OCI-LY3 (cell line): ENCODE data around the gene PTPRCAP.
"Not testable (repeated sequence)": the region's sequence is repeated elsewhere in the genome, so short reads cannot be mapped to it uniquely, and the experiment has no call there.

Source experiments
- H2AFZ ChIP-seq: fragments of 200-600, 300-600 bp; shearing (Covaris generic); 2 replicates; pipeline ENCODE4 v1.6.0; 2014; ENCODE audit warnings: antibody characterized with exemption, low read depth, low read length
- H3K27ac ChIP-seq: fragments of 200-600, 300-600 bp; sonication (generic); 2 replicates; pipeline ENCODE4 v1.5.1; 2014; ENCODE audit warnings: mild to moderate bottlenecking, low read length, moderate library complexity, mixed read lengths
- H3K27me3 ChIP-seq: fragments of 200-600, 300-600 bp; sonication (generic); 2 replicates; pipeline ENCODE4 v1.6.1; 2014; ENCODE audit warnings: low read depth, low read length, mixed read lengths
- H3K36me3 ChIP-seq: fragments of 200-600, 300-600 bp; sonication (generic); replicated peaks from 2 replicates; pipeline ENCODE3; 2014; ENCODE audit warnings: low read depth, low read length, mixed read lengths
- H3K4me1 ChIP-seq: fragments of 300-600, 200-600 bp; sonication (generic); 2 replicates; pipeline ENCODE4 v1.6.1; 2014; ENCODE audit warnings: low read length, mixed read lengths
- H3K4me2 ChIP-seq: fragments of 200-600, 300-600 bp; sonication (generic); 2 replicates; pipeline ENCODE4 v1.6.1; 2014; ENCODE audit warnings: low read length, mixed read lengths
- H3K4me3 ChIP-seq: fragments of 300-600, 200-600 bp; sonication (generic); 2 replicates; pipeline ENCODE4 v1.5.1; 2014; ENCODE audit warnings: antibody characterized with exemption, mild to moderate bottlenecking, low read length, moderate library complexity
- H3K79me2 ChIP-seq: fragments of 300-600, 200-600 bp; shearing (Covaris generic); 2 replicates; pipeline ENCODE4 v1.6.1; 2014; ENCODE audit warnings: mild to moderate bottlenecking, low read length, mixed read lengths
- H3K9ac ChIP-seq: fragments of 300-600, 200-600 bp; shearing (Covaris generic); 2 replicates; pipeline ENCODE4 v1.6.0; 2014; ENCODE audit warnings: mild to moderate bottlenecking, low read length, moderate library complexity
- H3K9me3 ChIP-seq: fragments of 200-600, 300-600 bp; shearing (Covaris generic); 2 replicates; pipeline ENCODE4 v1.6.1; 2014; ENCODE audit warnings: low read length, mixed read lengths; ENCODE audit not compliant: insufficient read depth
- H4K20me1 ChIP-seq: fragments of 200-600, 300-600 bp; sonication (generic); 2 replicates; pipeline ENCODE4 v1.6.1; 2016; ENCODE audit warnings: low read length, mixed read lengths; ENCODE audit not compliant: insufficient read depth
- EZH2phosphoT487 ChIP-seq: fragments of 200-600 bp; shearing (Covaris generic); IDR thresholded peaks from 2 replicates; pipeline ENCODE4 v1.6.1; 2018; ENCODE audit warnings: antibody characterized with exemption, mixed run types, low read depth
- TF ChIP-seq, protein P1 (sequence below): fragments of 200-600, 300-600 bp; sonication (generic); IDR thresholded peaks from 2 replicates; pipeline ENCODE4 v1.5.1; 2014; ENCODE audit warnings: antibody characterized with exemption, low read length, low read depth

Gene PTPRCAP

DNA sequence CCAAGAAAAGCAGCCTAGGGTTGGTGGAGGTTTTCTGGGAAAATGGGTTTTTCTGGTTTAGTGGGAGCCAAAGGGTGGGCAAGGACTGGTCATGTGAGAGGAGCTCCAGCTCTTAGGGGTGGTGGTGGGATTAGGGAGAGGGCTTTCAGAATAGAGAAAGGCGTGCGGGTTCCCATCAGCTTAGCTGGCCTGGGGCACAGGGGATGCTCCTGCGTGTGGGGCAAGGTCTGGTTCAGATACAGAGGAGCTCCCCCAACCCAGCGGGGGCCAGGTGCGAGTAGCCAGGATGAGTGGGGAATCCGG lies 30.9 kb upstream of the PTPRCAP start:
- Histone ChIP-seq H2AFZ (no peak overlapping the region), H4K20me1 (no peaks in the 10 kb centered on the region), H3K27me3 (no peaks in the 10 kb centered on the region), H3K36me3 (no peaks in the 10 kb centered on the region), H3K27ac (peak overlapping the region; percentile 53; the same call in 1 of the 2 replicates), H3K79me2 (peaks cover 15% of the 10 kb centered on the region), H3K4me2 (peak overlapping the region; percentile 87), H3K9me3 (no peaks in the 10 kb centered on the region), H3K9ac (peak overlapping the region; percentile 87), H3K4me1 (peaks cover 53% of the 10 kb centered on the region), H3K4me3 (peak overlapping the region; percentile 93)
- TF ChIP-seq, protein P1, sequence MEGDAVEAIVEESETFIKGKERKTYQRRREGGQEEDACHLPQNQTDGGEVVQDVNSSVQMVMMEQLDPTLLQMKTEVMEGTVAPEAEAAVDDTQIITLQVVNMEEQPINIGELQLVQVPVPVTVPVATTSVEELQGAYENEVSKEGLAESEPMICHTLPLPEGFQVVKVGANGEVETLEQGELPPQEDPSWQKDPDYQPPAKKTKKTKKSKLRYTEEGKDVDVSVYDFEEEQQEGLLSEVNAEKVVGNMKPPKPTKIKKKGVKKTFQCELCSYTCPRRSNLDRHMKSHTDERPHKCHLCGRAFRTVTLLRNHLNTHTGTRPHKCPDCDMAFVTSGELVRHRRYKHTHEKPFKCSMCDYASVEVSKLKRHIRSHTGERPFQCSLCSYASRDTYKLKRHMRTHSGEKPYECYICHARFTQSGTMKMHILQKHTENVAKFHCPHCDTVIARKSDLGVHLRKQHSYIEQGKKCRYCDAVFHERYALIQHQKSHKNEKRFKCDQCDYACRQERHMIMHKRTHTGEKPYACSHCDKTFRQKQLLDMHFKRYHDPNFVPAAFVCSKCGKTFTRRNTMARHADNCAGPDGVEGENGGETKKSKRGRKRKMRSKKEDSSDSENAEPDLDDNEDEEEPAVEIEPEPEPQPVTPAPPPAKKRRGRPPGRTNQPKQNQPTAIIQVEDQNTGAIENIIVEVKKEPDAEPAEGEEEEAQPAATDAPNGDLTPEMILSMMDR, result no peak
- TF ChIP-seq EZH2phosphoT487, result no peak

DNA sequence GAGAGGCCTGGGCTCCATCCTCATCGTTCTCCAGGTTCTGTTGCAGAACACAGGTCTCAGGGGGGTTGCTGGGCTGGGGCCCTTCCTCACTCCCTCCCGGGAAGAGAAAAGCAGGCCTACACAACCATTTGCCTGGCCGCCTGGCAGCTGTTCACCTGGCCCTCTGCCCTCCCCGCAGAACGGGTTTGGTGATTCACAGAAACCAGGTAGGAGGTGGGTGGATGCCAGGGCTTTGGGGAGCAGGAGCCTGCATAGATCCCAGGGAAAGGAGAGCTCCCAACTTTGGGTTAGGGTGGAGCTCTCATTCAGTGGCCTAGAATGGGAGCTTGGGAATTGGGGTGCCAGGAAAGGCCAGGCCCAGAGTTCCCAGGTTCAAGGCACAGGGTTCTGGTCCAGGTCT lies 30.6 kb upstream of the PTPRCAP start:
- peak overlapping the region; percentile 87 for H3K9ac ChIP-seq
- peak overlapping the region; percentile 87 for H3K4me2 ChIP-seq
- peaks cover 15% of the 10 kb centered on the region for H3K79me2 ChIP-seq
- H3K36me3 ChIP-seq, result no peaks in the 10 kb centered on the region
- H2AFZ ChIP-seq, result no peak overlapping the region
- no peak overlapping the region for H3K27ac ChIP-seq
- peak overlapping the region; percentile 93 for H3K4me3 ChIP-seq
- no peaks in the 10 kb centered on the region for H4K20me1 ChIP-seq
- H3K9me3 ChIP-seq, result no peaks in the 10 kb centered on the region
- no peaks in the 10 kb centered on the region for H3K27me3 ChIP-seq
- H3K4me1 ChIP-seq, result peaks cover 53% of the 10 kb centered on the region
- TF ChIP-seq, protein P1, result no peak
- TF ChIP-seq EZH2phosphoT487, result no peak

DNA sequence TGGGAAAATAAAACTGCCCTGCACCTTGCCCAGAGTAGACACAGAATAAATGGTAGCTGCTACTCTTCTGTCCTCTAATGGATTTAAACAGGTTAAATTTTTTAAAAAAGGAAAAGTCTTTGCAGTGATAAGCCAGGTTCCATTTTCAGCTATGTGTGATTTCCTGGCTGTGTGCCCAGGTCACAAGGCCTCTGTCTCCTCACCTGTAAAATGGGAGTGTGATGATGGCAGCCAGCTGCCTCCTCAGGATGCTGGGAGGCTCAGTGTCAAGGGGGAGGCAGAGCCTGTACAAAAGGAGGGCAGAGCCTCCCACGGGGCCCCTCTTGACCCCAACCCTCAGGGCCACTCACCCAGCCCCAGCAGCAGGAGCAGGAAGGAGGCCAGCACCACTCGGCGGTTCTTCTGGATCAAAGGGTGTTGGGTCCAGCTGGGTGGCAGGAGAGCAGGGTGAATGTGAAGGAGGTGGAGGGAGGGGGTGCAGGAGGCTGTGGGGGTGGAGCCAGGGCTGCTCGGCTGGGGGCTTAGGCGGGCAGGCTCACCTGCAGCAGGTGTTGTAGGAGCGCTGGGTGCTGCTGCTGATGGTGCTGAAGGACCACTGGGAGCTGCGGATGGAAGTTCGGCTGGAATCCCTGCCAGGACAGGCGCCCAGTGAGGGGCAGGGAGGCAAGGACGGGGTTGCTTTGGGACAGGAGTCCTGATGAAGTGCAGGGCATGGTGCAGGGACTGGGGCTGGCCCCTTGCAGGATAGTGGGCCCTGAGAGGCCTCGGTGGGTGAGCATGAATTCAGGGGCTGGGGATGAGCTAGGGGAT lies 29.7 kb upstream of the PTPRCAP start:
- Histone ChIP-seq H3K9ac (0 out of 2 replicates have a peak overlapping the region, but pooled peaks have one; percentile 87), H3K27ac (no peak overlapping the region)

GRCh38 chr11:67466367-67466766 lies 28.9 kb upstream of the PTPRCAP start:
- TF ChIP-seq EZH2phosphoT487, result no peak
- TF ChIP-seq, protein P1, result no peak
- H3K79me2 ChIP-seq, result peaks cover 15% of the 10 kb centered on the region
- H3K27me3 ChIP-seq, result no peaks in the 10 kb centered on the region
- no peak overlapping the region for H2AFZ ChIP-seq
- H3K4me1 ChIP-seq, result peaks cover 47% of the 10 kb centered on the region
- no peak overlapping the region for H3K9ac ChIP-seq
- H3K36me3 ChIP-seq, result no peaks in the 10 kb centered on the region
- H3K9me3 ChIP-seq, result no peaks in the 10 kb centered on the region
- no peaks in the 10 kb centered on the region for H4K20me1 ChIP-seq
- no peak overlapping the region for H3K4me3 ChIP-seq
- no peak overlapping the region for H3K4me2 ChIP-seq
- H3K27ac ChIP-seq, result no peak overlapping the region

More for the DNA sequence above, 29.7 kb upstream of the PTPRCAP start:
- no peaks in the 10 kb centered on the region for H3K36me3 ChIP-seq
- H4K20me1 ChIP-seq, result no peaks in the 10 kb centered on the region
- H3K4me1 ChIP-seq, result peaks cover 53% of the 10 kb centered on the region
- no peak overlapping the region for H2AFZ ChIP-seq
- peak overlapping the region; percentile 87 for H3K4me2 ChIP-seq
- H3K4me3 ChIP-seq, result peak overlapping the region; percentile 93; the same call in 1 of the 2 replicates
- peaks cover 15% of the 10 kb centered on the region for H3K79me2 ChIP-seq
- H3K27me3 ChIP-seq, result no peaks in the 10 kb centered on the region
- no peak for TF ChIP-seq EZH2phosphoT487
- TF ChIP-seq, protein P1, result no peak
- H3K9me3 ChIP-seq, result no peaks in the 10 kb centered on the region

GRCh38 chr11:67465530-67465929 lies 28.0 kb upstream of the PTPRCAP start:
- Histone ChIP-seq H3K9ac (peak overlapping the region; percentile 95), H3K79me2 (peaks cover 15% of the 10 kb centered on the region), H3K4me3 (peak overlapping the region; percentile 90), H3K4me2 (peak overlapping the region; percentile 91), H3K27ac (peak overlapping the region; percentile 73), H3K4me1 (peaks cover 40% of the 10 kb centered on the region)
- H3K36me3 ChIP-seq, H4K20me1 ChIP-seq, H3K9me3 ChIP-seq, H2AFZ ChIP-seq, H3K27me3 ChIP-seq: not testable (repeated sequence)
